NB4 (cell line): ENCODE data around the gene SERPINB8.
"Not testable (repeated sequence)": the region's sequence is repeated elsewhere in the genome, so short reads cannot be mapped to it uniquely, and the experiment has no call there.

ENCODE experiments used
- MAX ChIP-seq: IDR thresholded peaks from 2 replicates; pipeline ENCODE4 v1.6.1; 2011; ENCODE audit warnings: low read depth, low read length
- MYC ChIP-seq: IDR thresholded peaks from 2 replicates; pipeline ENCODE4 v1.6.1; 2011; ENCODE audit warnings: low read depth, low read length
- POLR2A ChIP-seq: IDR thresholded peaks from 2 replicates; pipeline ENCODE4 v1.6.1; 2011; ENCODE audit warnings: mild to moderate bottlenecking; ENCODE audit not compliant: insufficient read length; ENCODE audit errors: extremely low read depth
- TF ChIP-seq, protein P1 (sequence below): IDR thresholded peaks from one replicate; pipeline ENCODE4 v1.5.1; 2012; ENCODE audit warnings: low read depth, low read length

DNA sequence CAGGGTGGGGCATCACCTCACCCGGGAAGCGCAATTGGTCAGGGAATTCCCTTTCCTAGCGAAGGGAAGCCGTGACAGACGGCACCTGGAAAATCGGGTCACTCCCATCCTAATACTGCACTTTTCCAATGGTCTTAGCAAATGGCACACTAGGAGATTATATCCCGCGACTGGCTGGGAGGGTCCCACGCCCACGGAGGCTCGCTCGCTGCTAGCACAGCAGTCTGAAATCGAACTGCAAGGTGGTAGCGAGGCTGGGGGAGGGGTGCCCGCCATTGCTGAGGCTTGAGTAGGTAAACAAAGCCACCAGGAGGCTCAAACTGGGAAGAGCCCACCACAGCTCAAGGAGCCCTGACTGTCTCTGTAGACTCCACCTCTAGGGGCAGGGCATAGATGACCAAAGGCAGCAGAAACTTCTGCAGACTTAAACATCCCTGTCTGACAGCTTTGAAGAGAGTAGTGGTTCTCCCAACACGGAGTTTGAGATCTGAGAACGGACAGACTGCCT is 29.3 kb upstream of the SERPINB8 start:
- TF ChIP-seq, protein P1, sequence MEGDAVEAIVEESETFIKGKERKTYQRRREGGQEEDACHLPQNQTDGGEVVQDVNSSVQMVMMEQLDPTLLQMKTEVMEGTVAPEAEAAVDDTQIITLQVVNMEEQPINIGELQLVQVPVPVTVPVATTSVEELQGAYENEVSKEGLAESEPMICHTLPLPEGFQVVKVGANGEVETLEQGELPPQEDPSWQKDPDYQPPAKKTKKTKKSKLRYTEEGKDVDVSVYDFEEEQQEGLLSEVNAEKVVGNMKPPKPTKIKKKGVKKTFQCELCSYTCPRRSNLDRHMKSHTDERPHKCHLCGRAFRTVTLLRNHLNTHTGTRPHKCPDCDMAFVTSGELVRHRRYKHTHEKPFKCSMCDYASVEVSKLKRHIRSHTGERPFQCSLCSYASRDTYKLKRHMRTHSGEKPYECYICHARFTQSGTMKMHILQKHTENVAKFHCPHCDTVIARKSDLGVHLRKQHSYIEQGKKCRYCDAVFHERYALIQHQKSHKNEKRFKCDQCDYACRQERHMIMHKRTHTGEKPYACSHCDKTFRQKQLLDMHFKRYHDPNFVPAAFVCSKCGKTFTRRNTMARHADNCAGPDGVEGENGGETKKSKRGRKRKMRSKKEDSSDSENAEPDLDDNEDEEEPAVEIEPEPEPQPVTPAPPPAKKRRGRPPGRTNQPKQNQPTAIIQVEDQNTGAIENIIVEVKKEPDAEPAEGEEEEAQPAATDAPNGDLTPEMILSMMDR, result not testable (repeated sequence)
- TF ChIP-seq POLR2A, MAX, MYC: not testable (repeated sequence)
